ENCODE data around the gene CPNE7.
"Not testable (repeated sequence)": the region's sequence is repeated elsewhere in the genome, so short reads cannot be mapped to it uniquely, and the experiment has no call there.

CPNE7 gene

DNA sequence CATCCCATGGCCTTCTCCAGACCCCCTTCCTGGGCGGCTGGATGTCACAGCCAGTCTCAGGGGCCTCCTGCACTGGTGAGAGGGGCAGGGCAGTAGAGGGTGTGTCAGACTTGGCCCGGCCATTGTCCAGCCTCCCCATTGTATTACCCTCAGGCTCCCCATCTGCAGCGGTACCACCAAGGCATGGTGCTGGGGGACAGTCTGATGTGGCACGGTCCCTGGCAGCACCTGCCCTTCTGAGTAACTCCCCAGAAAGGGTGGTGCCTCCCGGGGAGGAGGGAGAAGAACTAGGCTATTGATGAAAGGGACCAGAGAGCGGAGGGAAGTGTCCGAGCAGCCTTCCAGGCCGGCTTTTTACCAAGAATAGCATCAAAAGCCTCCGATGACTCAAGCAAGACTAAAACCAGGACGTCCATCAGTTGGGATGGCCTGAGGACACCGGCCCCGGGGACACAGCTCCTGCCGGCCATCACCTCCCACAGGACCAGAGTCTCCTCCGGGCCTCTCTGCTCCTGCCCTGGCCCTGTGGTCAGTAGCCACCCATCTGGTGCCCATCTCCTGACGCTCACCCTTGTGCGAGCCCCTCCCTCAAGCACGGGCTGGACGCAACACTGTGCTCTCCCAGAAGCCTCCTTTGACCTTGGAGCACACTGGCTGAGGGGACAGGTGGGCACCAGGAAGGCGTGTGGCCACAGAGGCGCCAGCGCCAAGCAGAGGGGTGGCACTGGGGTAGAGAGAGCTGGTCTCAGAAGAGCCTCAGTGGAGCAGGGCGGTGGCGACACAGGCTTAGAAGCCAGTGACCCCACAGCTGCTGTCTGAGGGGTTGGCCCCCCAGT, 5.8 kb upstream of the CPNE7 start:
- no peak for DNase-seq

DNA sequence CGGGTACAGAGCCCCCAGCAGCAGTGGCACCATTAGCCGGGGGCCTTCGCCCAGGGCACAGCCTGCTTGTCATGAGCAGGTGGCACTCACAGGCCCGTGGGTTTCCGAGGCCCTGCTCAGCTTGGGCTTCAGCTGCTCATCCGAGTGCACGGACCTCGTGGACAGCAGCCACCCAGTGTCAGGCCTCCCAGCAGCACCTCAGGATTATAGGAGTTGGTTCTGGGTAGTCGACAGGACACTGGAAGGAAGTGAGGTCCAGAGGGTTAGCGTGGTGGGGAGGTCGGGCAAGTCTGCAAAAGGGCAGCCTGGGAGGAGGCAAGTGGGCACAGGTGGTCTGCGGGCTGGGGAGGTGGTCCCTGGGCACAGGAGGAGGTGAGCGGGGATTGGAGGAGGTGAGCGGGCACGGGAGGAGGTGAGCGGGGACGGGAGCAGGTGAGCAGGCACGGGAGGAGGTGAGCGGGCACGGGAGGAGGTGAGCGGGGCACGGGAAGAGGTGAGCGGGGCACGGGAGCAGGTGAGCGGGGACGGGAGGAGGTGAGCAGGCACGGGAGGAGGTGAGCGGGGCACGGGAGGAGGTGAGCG, 5.1 kb upstream of the CPNE7 start:
- DNase-seq = no peak

DNA sequence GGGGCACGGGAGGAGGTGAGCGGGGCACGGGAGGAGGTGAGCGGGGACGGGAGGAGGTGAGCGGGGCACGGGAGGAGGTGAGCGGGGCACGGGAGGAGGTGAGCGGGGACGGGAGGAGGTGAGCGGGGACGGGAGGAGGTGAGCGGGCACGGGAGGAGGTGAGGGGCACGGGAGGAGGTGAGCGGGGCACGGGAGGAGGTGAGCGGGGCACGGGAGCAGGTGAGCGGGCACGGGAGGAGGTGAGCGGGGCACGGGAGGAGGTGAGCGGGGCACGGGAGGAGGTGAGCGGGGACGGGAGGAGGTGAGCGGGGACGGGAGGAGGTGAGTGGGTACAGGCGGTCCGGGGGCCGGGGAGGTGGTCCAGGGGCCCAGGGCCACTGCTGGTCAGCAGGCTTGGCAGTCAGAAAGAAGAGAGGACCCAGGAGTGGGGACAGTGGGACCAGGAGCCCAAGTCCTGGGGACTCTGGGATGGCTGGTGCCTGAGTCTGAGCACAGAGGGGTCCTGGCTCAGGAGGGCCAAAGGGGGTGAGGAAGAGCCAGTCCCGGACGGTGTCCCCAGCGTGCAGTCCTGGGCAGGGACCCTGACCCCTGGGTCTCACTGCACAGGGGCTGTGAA, 4.5 kb upstream of the CPNE7 start:
- not testable (repeated sequence) for DNase-seq

DNA sequence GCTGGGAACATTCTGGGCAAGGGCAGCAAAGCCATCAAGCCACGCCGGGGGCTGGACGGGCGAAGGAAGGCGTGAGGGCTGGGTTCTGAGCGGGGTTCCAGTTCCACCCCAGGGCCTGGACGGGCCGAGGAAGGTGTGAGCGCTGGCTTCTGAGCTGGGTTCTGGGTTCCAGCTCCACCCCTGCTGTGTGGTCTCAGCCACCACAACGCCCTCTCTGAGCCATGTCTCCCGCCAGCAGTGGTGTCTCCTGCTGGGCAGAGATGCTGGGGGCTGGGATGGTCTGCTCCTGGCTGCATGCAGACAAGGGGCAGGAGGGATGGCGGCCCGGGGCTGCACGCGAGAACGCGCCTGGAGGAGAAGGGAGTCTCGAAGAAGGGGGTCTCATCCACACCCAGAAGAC, 3.9 kb upstream of the CPNE7 start:
- no peak for DNase-seq

DNA sequence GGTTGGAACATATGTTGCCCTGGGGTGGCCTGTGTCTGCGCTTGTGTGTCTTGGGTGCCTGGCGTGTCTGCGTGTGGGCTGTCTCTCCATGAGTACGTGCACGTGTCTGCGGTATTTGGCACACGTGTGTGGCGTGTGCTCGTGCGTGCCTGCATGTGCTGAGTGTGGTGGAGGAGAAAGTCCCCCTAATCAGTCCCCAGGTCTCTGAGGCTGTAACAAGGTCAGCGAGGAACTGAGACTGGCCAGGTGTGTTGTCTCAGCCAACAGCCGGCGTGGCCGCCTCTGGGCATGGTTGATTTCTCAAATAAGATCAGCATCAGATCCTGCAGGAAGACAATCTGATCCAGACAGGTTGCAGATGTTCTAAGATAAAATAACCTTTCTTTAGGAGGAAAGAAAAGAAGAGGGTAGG, 3.5 kb upstream of the CPNE7 start:
- no peak for DNase-seq

DNA sequence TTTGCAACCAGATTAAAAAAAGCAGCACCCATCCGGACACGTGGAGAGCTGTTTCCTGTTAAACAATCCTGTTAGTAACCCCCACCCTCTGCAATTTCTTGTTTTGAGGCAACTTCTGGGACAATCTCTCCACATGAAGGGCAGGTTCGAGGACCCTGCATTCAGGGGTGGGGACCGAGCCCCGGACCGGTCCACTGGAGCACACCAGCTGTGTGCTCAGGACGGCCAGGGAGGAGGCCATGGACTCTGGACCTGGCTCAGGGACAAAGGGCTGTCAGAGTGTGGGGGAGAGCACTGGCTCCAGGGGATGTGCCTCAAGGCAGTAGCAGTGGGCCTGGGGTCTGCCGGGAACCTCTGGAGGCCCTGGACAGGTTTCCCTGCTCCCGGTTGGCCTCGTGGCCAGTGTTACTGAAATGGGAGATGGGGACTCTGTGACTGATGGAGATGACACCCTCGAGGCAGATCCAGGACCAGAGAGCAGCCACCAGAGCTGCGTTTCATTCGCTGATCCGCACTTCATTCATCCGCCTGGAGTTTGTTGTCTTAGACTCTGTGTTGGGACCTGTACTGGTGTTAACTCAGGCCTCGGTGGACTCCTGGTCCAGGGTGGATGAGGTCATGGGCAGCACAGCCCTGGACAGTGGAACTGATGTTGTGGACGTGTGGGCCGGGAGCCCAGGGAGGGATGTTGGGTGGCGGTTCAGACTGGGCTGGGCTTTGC, 2.9 kb upstream of the CPNE7 start:
- no peak for DNase-seq

DNA sequence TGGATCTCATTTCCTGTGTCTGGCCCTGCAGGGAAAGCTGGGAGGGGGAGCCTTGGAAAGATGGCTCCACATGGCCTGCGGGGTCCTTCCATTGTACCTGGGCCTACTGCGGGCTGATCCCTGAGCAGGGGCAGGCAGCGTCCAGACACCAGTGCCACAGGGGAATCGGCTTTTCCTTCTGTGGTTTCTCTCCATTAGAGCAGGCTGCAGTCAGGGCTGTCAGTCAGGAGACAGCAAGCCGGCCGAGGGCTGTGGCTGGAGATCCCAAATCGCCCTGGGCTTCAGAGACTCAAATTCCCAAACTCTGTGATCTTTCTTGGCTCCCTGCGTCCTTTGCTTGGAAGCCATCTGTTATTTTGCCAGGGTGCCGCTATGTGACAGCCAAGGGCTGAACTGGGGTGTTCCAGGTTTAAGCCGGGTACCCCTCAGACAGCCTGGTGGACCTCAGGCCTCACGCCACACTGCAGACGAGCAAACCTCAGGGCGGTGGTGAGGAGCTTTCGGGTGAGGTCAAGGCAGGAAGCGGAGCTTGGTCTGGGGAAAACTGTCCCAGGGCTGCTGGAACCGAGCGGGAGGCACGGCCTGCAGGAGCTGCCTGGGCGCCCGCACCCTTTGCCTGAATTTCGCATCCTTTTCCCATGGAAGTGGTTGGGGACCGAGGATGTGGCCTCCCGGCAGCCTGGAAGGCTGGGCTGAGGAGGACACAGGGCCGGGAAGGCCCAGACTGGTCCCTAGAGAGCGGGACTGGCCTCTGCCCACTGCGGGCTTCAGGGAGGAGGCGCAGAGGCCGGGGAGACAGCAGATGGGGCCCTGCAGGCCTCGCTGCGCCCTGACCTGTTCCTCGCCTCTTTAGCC, 1.5 kb upstream of the CPNE7 start:
- no peak for DNase-seq

DNA sequence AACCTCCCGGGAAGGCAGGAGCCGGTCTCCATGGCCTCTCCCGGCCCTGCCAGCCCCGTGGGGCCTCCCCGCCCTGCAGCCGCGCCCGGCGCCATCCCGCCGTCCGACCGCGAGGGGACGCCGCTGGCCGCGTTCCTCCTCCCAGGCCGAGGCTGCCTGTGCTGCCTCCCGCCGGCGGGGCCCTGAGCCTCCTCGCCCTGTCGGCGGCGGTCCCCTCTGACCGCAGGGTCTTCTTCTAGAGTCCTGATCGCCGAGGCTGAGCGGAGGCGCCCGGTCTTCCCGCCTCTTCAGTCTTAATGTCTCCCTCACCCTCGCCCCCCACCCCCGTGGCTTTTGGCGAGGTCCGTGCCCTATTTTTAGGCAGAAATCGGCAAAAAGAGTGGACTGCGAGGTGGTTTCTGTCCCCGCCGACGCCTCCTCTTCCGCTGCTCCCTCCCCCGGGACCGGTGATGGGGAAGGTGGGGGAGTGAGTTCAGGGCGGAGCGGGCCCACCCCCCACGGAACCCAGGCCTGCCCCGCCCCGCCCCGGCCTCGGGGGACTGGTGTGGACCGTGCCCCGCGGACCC, 794 bp upstream of the CPNE7 start:
- DNase-seq = peak; percentile 36 to 39

DNA sequence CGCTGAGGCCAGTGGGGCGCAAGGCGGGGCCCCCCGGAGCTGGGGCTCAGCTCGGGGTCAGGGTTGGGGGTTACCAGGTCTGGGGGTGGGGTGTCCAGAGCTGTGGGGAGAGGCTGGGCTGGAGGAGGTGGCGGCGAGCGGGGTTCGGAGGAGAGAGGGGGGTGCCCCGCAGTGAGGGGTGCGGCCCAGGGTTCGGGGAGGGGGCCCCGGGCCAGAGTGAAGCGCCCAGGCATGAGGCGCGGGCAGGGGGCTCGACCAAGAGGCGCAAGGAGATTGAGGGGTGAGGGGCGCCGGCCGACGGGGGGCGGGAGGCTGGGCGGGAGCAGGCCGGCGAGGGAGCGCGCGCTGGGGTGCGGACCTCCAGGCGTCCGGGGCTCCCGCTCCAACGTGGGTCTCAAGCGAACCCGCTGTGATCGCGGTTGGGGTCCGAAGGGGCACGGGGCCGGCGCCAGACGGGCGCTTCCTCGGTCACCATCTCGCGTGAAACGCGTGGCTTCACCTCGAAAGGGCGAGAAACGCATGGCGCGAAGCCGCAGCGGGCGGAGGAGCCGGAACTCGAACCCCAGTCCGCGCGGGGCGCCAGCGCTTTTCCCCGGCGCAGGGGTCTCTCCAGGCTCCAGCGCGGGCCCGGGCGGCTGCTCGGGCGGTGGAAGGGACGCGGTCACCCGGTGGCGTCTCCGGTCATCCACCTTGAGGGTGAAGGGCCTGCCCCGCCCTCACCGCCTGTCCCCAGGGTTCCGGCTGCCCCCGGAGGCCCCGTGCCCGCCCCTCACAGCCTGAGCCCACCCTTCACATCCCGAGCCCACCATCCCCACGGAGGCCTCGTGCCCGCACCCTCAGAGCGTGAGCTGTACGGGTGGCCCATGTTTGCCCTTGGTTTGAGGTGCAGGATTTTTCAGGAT, 846 bp downstream of the CPNE7 start:
- no peak for DNase-seq

DNA sequence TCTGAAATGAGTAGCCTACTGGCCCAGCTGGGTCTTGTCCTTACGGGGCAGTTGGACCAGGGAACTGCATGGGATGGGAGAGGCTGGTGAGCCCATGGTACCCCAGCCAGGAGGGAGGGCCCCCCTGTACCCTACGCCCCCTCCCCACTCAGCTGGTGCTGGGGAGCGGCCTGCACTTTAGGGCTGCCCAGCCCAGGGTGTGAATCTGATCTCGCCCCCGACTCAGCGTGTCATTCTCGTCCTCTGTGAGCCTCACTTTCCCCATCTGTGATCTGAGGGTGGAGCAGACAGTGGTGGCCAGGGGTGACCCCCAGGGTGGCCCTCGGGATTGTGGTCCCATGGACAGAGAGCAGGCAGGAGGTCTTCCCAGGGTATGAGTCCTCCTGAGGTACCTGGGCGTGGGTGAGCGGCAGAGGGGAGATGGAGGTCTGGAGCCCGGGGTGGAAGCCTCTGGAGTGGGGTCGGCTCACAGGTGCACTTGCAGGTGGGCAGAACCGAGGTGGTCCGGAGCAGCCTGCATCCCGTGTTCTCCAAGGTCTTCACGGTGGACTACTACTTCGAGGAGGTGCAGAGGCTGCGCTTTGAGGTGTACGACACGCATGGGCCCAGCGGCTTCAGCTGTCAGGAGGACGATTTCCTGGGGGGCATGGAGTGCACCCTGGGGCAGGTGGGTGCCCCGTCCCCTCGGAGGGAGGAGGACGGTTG, 1.6 kb downstream of the CPNE7 start:
- no peak for DNase-seq

DNA sequence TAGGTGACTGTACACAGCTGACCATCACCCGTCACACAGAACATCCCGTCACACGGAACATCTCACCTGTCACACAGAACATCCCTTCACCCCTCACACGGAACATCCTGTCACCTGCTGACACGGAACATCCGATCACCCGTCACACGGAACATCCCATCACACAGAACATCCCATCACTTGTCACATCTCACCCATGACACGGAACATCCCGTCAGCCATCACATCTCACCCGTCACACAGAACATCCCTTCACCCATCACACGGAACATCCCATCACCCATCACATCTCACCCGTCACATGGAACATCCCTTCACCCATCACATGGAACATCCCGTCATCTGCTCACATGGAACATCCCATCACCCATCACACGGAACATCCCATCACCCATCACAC, 3.8 kb downstream of the CPNE7 start:
- DNase-seq = no peak

DNA sequence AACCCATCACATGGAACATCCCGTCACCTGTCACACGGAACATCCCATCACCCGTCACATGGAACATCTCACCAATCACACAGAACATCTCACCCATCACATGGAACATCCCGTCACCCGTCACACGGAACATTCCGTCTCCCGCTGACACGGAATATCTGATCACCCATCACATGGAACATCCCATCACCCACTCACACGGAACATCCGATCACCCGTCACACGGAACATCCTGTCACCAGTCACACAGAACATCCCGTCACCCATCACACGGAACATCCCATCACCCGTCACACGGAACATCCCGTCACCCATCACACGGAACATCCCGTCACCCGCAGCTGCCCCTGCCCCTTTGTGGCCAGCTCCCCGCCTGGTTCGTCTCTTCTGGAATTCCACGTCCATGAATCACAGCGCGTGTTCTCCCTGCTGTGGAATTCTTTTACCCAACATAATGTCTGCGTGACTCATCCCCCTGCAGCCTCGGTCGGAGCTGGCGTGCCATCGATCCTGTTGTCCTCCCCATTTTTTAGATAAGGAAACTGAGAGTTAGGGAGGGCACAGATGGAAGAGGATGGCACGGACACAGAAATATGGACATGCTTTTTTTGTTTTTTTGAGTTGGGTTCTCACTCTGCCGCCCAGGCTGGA, 5.6 kb downstream of the CPNE7 start:
- no peak for DNase-seq

DNA sequence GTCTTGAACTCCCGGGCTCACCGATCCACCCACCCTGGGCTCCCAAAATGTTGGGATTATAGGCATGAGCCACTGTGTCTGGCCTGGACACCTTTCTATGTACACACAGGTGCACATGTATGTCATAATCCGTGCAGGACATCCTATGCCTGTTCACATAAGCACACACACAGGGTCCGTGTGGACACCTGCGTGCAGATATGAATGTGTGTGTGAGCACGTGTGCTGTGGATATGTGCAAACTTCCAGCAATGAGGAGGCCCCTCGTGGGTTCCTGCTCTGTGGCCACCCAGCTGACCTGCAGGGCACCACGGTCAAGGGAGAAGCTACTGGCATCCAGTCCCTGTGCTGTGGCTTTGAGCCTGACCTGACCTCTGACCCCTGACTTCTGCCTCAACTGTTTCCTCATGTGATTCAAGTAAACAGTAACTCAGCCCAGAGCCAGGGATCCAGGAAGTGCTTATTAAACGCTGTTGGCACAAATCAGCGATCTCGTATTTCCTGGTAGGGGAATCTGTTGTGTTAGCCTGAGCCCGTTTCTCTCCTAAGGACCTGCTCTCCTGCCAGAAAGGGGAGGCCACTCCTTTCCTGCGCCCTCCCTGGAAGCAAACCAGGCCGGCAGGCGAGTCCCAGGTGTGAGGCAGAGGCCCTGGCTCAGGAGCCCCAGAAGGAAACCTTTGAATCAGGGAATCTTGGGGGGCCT, 6.5 kb downstream of the CPNE7 start:
- DNase-seq = no peak

DNA sequence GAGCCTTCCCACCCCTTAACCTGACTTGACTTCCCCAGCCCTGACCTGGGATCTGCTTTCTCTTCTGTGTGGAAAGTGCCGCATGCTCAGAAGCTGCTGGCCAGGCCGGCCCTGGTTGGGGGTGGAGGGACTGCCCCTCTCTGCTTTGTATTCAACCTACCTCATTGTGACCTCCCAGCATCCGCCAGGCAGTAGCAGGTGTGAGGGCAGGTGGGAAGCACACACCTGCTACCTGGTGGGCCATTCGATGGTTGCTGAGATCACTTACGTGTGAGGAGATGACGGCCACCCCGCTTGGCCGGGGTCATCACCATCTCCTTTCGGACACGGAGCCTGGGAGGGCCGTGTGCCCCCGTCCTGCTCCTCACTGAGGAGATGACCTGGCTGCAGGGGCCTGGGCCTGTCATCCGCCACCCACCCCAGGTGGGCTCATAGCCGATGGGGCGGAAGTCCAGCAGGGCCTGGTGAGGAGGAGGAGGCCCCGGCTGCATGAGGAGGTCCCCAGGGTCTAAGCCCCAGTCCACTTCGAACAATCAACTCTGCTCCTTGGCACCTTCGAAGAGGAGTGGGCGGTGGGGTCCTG, 7.1 kb downstream of the CPNE7 start:
- no peak for DNase-seq

DNA sequence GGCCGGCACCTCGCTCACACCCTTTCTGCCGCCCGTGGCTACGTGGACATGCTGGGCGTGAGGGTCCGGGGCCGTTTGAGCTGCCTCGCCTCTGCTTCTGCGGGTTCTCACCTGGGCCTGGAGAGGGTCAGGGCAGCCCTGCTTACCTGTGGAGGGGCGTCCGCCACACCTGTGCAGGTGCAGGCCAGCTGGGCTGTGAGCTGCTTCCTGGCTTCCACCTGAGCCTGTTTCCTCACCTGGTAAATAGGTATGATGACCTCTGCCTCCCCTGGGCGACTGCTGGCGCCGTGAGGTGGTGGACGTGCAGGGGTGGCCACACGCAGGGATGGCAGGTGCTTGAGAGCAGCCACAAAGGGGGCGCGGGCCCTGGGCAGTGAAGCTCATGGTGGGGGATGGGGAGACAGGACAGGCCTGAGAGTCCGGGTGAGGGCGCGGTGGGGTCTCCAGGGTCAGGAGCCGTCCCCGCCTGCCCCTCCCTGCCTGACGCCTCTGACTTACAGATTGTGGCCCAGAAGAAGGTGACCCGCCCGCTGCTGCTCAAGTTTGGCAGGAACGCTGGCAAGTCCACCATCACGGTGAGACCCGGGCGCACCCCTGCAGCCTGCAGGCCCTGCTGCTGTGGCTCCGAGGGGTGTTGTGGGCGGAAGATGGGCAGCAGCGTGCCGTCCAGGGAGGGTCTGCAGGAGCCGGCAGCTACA, 7.8 kb downstream of the CPNE7 start:
- no peak for DNase-seq

DNA sequence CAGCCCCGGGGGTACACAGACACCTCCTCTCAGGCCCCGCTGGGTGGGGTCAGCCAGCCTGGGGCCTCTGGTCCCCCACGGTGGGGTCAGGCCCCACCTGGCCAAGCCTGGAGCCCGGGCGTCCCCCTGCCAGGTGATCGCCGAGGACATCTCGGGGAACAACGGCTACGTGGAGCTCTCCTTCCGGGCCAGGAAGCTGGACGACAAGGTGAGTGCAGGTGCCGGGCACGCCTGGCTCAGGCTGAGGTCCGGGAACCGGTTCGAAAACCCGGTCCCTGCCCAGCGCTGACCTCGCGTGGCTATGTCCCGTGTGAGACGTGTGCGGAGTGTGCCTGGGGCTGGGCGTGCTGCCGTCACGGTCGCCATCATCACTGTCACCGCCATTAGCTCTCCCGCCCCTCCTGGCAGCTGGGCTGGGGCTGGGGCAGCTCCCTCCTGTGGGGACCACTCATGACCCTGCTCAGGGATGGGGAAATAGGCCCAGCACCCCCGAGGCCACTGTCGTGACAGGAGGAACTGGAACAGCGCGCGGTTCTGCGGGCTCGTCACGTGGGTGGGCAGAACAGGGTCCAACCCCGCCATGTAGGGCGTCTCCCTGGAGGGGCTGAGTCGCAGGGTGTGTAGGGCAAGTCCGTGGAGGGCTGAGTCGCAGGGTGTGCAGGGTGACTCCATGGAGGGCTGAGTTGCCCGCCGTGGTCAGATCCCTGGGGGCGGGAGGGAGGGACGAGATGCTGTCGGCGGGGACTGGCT, 8.5 kb downstream of the CPNE7 start:
- DNase-seq = no peak

DNA sequence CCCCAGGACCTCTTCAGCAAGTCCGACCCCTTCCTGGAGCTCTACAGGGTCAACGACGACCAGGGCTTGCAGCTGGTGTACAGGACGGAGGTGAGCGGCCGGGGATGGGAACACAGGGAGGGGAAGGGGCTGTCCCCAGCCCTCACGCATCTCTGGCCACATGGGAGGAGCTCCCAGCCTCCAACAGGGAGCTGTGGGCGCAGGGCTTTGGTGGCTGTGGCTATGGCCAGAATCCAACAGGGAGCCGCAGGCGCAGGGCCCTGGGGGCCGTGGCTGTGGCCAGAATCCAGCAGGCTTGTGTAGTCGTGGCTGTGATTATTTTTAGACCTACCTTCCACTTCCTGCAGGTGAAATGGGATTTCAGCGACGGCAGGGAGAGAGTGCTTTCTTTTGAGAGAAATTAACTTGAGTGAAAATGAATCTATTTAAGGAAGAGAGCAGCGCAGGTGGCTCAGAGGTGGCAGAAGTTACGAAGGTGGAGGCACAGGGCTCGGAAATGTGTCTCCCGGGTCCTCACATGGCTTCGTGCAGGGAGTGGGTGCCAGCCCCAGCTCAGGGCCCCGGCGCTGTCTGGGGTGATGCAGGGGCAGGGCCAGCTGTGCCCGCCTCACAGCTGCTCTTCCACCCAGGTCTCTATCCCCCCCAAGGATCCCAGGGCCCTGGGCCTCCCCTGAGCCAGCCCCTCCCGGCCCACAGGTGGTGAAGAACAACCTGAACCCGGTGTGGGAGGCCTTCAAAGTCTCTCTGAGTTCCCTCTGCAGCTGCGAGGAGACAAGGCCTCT, 9.4 kb downstream of the CPNE7 start:
- DNase-seq = no peak
